ENCODE data around the gene KIF21B.
A peak's percentile ranks its signal among the peaks of the same experiment; 100 is the strongest.
"Not testable (repeated sequence)": the region's sequence is repeated elsewhere in the genome, so short reads cannot be mapped to it uniquely, and the experiment has no call there.

The KIF21B gene

GRCh38 chr1:200970771-200971427 lies 52.6 kb downstream of the KIF21B start:
- DNase-seq = no peak

- no peak for DNase-seq
Observed at GRCh38 chr1:200969726-200970561, 53.6 kb downstream of the KIF21B start.

GRCh38 chr1:200968469-200969410 lies 54.8 kb downstream of the KIF21B start:
- DNase-seq = no peak

- DNase-seq = no peak
Observed at GRCh38 chr1:200967693-200968468, 55.6 kb downstream of the KIF21B start.

- no peak for DNase-seq
Observed at GRCh38 chr1:200966934-200967333, 56.6 kb downstream of the KIF21B start.

GRCh38 chr1:200965111-200965805 lies 58.3 kb downstream of the KIF21B start:
- no peak for DNase-seq

- DNase-seq = not testable (repeated sequence)
Observed at GRCh38 chr1:200963888-200964287, 59.6 kb downstream of the KIF21B start.

- no peak for DNase-seq
Observed at GRCh38 chr1:200963076-200963475, 60.4 kb downstream of the KIF21B start.

- no peak for DNase-seq
Observed at GRCh38 chr1:200962631-200963030, 60.9 kb downstream of the KIF21B start.

- DNase-seq = not testable (repeated sequence)
Observed at GRCh38 chr1:200962151-200962550, 61.4 kb downstream of the KIF21B start.

GRCh38 chr1:200960948-200961340 lies 62.6 kb downstream of the KIF21B start:
- no peak for DNase-seq

GRCh38 chr1:200960236-200960947 lies 63.1 kb downstream of the KIF21B start:
- no peak for DNase-seq

- no peak for DNase-seq
Observed at GRCh38 chr1:200959411-200959921, 64.0 kb downstream of the KIF21B start.

- DNase-seq = no peak
Observed at GRCh38 chr1:200958597-200958996, 64.9 kb downstream of the KIF21B start.

GRCh38 chr1:200954434-200954833 lies 69.1 kb downstream of the KIF21B start:
- DNase-seq = no peak

GRCh38 chr1:200951016-200951415 lies 72.5 kb downstream of the KIF21B start:
- no peak for DNase-seq

- DNase-seq = no peak
Observed at GRCh38 chr1:200949626-200950025, 73.9 kb downstream of the KIF21B start.

- DNase-seq = no peak
Observed at GRCh38 chr1:200947059-200947566, 76.4 kb downstream of the KIF21B start.

- no peak for DNase-seq
Observed at GRCh38 chr1:200945111-200945510, 78.4 kb downstream of the KIF21B start.

GRCh38 chr1:200938955-200939354 lies 84.6 kb downstream of the KIF21B start:
- DNase-seq = peak in 1 of 5 donors; percentile 42

Data from T-helper 1 cell (primary cell).